Activated naive CD4-positive, alpha-beta T cell treated with anti-CD3 and anti-CD28 coated beads for 36 hours (primary cell): ENCODE measurements around the gene MGAM2. TPM values are rescaled to one million over a fixed set of nuclear protein-coding genes. Genes with fewer than 3 reads are reported as not detected.
"Not testable (repeated sequence)": the region's sequence is repeated elsewhere in the genome, so short reads cannot be mapped to it uniquely, and the experiment has no call there.

Source experiments
- CTCF ChIA-PET: fragments of 350-600 bp; sonication (Branson Sonifier 250); formaldehyde crosslinking; loops from one replicate; lab custom pipeline; 2021; ENCODE audit warnings: antibody characterized with exemption; lab: Charles Lee
- DNase-seq: peaks from one replicate; pipeline ENCODE4 v3.0.0-alpha.2; 2020
- H3K27ac Mint-ChIP-seq: one replicate; pipeline ENCODE4 v1.8.0; 2021; ENCODE audit warnings: mild to moderate bottlenecking, mixed read lengths
- H3K27me3 Mint-ChIP-seq: one replicate; pipeline ENCODE4 v1.8.0; 2021; ENCODE audit warnings: low read depth, mixed read lengths
- H3K36me3 Mint-ChIP-seq: one replicate; pipeline ENCODE4 v1.8.0; 2021; ENCODE audit warnings: low read depth, mixed read lengths
- H3K4me1 Mint-ChIP-seq: one replicate; pipeline ENCODE4 v1.8.0; 2021; ENCODE audit warnings: low read depth, mixed read lengths
- H3K4me3 Mint-ChIP-seq: one replicate; pipeline ENCODE4 v1.8.0; 2021; ENCODE audit warnings: mild to moderate bottlenecking, moderate library complexity, mixed read lengths
- H3K9me3 Mint-ChIP-seq: one replicate; pipeline ENCODE4 v1.8.0; 2021; ENCODE audit warnings: mixed read lengths
- intact Hi-C: fragments of 100-400 bp; cut with micrococcal nuclease; formaldehyde crosslinking; loops from one replicate; pipeline ENCODE4 v1.15.1; 2023
- total RNA-seq, 2 experiments: library from RNA; stranded (reverse); gene quantifications; one replicate each; pipeline ENCODE4 v1.2.3, GENCODE V29; 2021

The MGAM2 gene
- total RNA-seq, 2 experiments from 2014 or later: not detected

DNA sequence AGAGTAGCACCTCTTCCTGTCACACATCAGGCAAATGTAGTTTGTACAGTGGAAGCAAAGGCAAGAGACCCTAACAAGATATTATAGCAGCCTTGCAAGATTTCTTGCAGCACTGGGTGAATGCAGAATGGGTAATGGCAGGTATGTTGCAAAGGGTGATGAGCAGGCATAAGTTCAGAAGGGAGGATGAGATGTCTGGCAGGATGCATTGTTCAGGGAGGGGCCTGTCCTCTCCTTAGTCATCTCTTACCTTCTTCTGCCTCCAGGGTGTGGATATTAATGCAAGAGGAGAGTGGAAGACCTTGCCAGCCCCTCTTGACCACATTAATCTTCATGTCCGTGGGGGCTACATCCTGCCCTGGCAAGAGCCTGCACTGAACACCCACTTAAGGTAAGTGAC, 12.2 kb upstream of the MGAM2 start:
- intact Hi-C loops, H3K4me3 Mint-ChIP-seq, H3K27me3 Mint-ChIP-seq, CTCF ChIA-PET, DNase-seq, H3K4me1 Mint-ChIP-seq, H3K9me3 Mint-ChIP-seq, H3K27ac Mint-ChIP-seq, H3K36me3 Mint-ChIP-seq: not testable (repeated sequence)

DNA sequence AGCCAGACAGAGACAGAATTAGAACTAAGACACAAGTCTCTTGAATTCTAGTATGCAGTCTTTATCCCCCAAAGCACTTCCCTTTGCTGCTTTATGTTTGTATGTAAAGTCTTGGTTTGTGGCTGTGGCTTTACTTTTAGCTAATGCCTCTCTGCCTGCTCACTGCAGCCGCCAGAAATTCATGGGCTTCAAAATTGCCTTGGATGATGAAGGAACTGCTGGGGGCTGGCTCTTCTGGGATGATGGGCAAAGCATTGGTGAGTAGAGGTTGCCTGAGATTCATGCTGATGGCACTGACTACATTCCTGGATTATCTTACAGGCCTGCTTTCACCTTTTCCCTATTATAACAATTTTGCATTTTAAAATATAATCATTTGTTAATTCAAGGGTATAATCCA, 10.9 kb upstream of the MGAM2 start:
- H3K9me3 Mint-ChIP-seq: no peaks in the 10 kb centered on the region
- CTCF ChIA-PET: interaction anchor here (1.1 kb wide), 1 partner anchor 315 kb away, joined by 3 read pairs; no protein-coding TSS in a partner anchor
- no peak overlapping the region for H3K4me3 Mint-ChIP-seq
- H3K4me1 Mint-ChIP-seq: no peaks in the 10 kb centered on the region
- intact Hi-C loops: no loop called here
- DNase-seq: no peak
- no peaks in the 10 kb centered on the region for H3K36me3 Mint-ChIP-seq
- no peak overlapping the region for H3K27ac Mint-ChIP-seq
- H3K27me3 Mint-ChIP-seq: no peaks in the 10 kb centered on the region

DNA sequence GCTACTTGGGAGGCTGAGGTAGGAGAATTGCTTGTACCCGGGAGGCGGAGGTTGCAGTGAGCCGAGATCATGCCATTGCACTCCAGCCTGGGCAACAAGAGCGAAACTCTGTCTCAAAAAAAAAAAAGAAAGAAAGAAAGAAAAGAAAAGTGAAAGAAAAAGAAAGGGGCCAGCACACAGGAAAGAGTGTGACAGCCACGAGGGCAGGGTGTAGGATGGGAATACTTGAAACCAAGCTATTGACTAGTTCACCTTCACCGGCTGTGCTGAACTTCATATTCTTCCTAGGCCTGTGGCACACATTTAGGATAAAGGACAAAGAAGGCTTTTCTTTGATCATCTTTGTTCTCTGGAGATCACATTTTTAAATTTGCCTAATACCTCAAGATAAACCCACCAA, 9.7 kb upstream of the MGAM2 start:
- H3K4me3 Mint-ChIP-seq, H3K27me3 Mint-ChIP-seq, H3K36me3 Mint-ChIP-seq, DNase-seq, H3K4me1 Mint-ChIP-seq, H3K9me3 Mint-ChIP-seq, H3K27ac Mint-ChIP-seq, intact Hi-C loops: not testable (repeated sequence)
- CTCF ChIA-PET: interaction anchor here (0.7 to 1.1 kb wide), 2 partner anchors 316 to 416 kb away, joined by 3 read pairs; no protein-coding TSS in a partner anchor

GRCh38 chr7:142104550-142105527, 6.7 kb upstream of the MGAM2 start:
- intact Hi-C loops: no loop called here
- Mint-ChIP-seq H3K4me3 (no peak overlapping the region), H3K4me1 (no peaks in the 10 kb centered on the region), H3K27ac (no peak overlapping the region), H3K36me3 (no peaks in the 10 kb centered on the region), H3K27me3 (peaks cover 10% of the 10 kb centered on the region), H3K9me3 (no peaks in the 10 kb centered on the region)
- CTCF ChIA-PET: no interaction called here
- no peak for DNase-seq

- Mint-ChIP-seq H3K27ac (no peak overlapping the region), H3K4me3 (no peak overlapping the region), H3K27me3 (peaks cover 19% of the 10 kb centered on the region), H3K36me3 (no peaks in the 10 kb centered on the region), H3K4me1 (no peaks in the 10 kb centered on the region), H3K9me3 (no peaks in the 10 kb centered on the region)
- intact Hi-C loops: no loop called here
- no peak for DNase-seq
- CTCF ChIA-PET: no interaction called here
These were observed 2.6 kb upstream of the MGAM2 start for GRCh38 chr7:142108728-142109505.

DNA sequence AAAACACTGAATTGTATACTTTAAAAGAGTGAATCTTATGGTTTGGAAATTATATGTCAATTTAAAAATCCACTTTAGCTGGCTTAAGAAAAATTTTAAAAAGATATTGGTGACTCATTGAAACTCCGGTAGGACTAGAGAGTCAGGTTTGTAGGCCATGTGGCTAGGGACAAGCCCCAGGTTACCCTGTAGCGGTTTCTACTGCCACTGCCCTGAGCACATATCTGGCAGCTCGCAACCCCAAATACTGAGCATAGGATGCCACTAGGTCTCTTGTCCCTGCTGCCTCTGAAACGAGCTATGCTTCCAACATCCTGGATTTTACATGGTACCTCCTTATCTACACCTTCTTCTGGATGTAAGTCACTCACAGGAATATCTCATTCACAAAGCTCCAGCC, 1.4 kb upstream of the MGAM2 start:
- Mint-ChIP-seq H3K9me3 (no peaks in the 10 kb centered on the region), H3K36me3 (no peaks in the 10 kb centered on the region), H3K4me1 (no peaks in the 10 kb centered on the region), H3K27me3 (peaks cover 19% of the 10 kb centered on the region), H3K27ac (no peak overlapping the region), H3K4me3 (no peak overlapping the region)
- CTCF ChIA-PET: interaction anchor here (2.9 kb wide), 1 partner anchor 134 kb away, joined by 7 read pairs; no protein-coding TSS in a partner anchor
- DNase-seq: no peak
- intact Hi-C loops: no loop called here

GRCh38 chr7:142110638-142111037, 880 bp upstream of the MGAM2 start:
- Mint-ChIP-seq H3K9me3 (no peaks in the 10 kb centered on the region), H3K27me3 (peaks cover 19% of the 10 kb centered on the region), H3K27ac (no peak overlapping the region), H3K4me3 (no peak overlapping the region), H3K4me1 (no peaks in the 10 kb centered on the region), H3K36me3 (no peaks in the 10 kb centered on the region)
- CTCF ChIA-PET: interaction anchor here (2.9 kb wide), 1 partner anchor 135 kb away, joined by 7 read pairs; no protein-coding TSS in a partner anchor
- DNase-seq: no peak
- intact Hi-C loops: no loop called here

GRCh38 chr7:142112086-142112485, 568 bp downstream of the MGAM2 start:
- Mint-ChIP-seq H3K4me1 (no peaks in the 10 kb centered on the region), H3K36me3 (no peaks in the 10 kb centered on the region), H3K9me3 (no peaks in the 10 kb centered on the region), H3K27ac (no peak overlapping the region), H3K4me3 (no peak overlapping the region), H3K27me3 (peaks cover 15% of the 10 kb centered on the region)
- intact Hi-C loops: no loop called here
- no peak for DNase-seq
- CTCF ChIA-PET: interaction anchor here (2.9 kb wide), 1 partner anchor 136 kb away, joined by 7 read pairs; no protein-coding TSS in a partner anchor

DNA sequence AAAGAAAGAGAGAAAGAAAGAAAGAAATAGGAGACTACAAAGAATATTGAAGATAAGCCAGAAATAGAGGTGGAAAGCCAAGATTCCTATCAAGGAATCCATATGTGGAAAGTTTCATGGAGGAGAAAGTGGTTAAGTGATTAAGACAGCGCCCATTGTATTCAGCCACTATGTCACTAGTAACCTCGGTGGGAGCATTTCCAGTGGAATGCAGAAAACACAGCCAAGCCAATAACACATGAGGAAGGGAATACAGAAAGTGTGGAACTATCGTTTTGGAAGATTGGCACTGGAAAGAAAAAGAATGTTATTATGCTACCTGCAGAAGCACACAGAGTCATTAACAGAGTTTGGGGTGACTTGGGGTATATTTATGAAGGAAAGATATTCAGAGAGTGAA, 2.7 kb downstream of the MGAM2 start:
- no peaks in the 10 kb centered on the region for H3K4me1 Mint-ChIP-seq
- H3K9me3 Mint-ChIP-seq: no peaks in the 10 kb centered on the region
- no peak overlapping the region for H3K4me3 Mint-ChIP-seq
- intact Hi-C loops: no loop called here
- no peak for DNase-seq
- no peaks in the 10 kb centered on the region for H3K36me3 Mint-ChIP-seq
- CTCF ChIA-PET: no interaction called here
- peaks cover 10% of the 10 kb centered on the region for H3K27me3 Mint-ChIP-seq
- no peak overlapping the region for H3K27ac Mint-ChIP-seq

GRCh38 chr7:142120524-142120923, 9.0 kb downstream of the MGAM2 start:
- intact Hi-C loops: no loop called here
- CTCF ChIA-PET: no interaction called here
- H3K4me3 Mint-ChIP-seq: no peak overlapping the region
- no peaks in the 10 kb centered on the region for H3K36me3 Mint-ChIP-seq
- H3K27ac Mint-ChIP-seq: no peak overlapping the region
- DNase-seq: no peak
- H3K9me3 Mint-ChIP-seq: no peaks in the 10 kb centered on the region
- H3K4me1 Mint-ChIP-seq: no peaks in the 10 kb centered on the region
- H3K27me3 Mint-ChIP-seq: no peaks in the 10 kb centered on the region

DNA sequence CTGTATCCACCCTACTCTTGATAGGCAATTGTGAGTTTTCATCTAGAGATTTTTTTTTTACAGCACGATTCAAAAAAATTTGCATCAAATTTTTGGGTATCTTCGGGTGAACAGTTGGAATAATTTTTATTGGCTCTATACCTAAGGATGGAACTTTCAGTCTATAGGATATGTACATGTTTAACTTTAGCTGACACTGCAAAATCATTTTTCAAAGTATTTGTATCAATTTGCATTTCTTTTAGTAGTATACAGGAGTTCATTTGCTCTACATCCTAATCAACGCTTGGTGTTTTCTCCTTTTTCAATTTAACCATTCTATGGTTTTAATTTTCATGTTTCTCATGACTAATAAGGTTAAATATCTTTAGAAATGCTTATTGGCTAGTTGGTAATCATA, 11.7 kb downstream of the MGAM2 start:
- Mint-ChIP-seq H3K4me1 (no peaks in the 10 kb centered on the region), H3K36me3 (no peaks in the 10 kb centered on the region), H3K4me3 (no peak overlapping the region), H3K27me3 (peaks cover 3% of the 10 kb centered on the region), H3K9me3 (no peaks in the 10 kb centered on the region), H3K27ac (no peak overlapping the region)
- CTCF ChIA-PET: no interaction called here
- no peak for DNase-seq
- intact Hi-C loops: no loop called here

DNA sequence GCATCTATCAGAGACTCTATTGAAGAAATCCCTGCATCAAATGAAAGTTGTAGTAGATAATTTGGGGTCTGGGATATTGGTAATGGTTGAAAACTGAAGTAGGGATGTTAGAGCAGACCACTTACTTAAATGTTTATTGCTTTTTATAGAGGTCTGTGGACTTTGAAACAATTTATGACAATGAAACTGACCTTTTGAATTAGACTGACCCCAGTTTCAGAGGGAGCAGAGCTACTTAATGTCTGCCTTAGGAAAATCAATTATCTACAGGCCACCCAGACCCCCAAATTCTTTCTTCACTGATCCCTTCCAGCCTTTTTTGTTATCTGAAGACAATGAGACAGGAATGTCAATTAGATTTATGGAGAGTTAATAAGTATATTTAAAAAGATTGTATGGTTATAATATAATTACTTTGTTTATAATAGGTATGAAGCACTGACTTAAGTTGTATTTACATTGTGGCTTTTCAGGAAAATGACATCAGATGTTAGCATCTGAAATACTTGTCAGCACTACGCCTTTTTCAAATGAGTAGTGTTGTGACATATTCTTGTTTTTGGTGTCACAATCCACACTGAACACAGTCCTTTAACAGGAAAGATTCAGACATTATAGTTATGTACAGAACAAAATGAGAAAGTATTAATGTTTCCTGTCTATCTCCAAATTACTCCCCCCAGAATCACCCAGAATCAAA, 13.9 kb downstream of the MGAM2 start:
- Mint-ChIP-seq H3K27me3 (peaks cover 3% of the 10 kb centered on the region), H3K9me3 (no peaks in the 10 kb centered on the region), H3K4me1 (no peaks in the 10 kb centered on the region), H3K4me3 (no peak overlapping the region), H3K36me3 (no peaks in the 10 kb centered on the region), H3K27ac (no peak overlapping the region)
- CTCF ChIA-PET: no interaction called here
- DNase-seq: no peak
- intact Hi-C loops: no loop called here
